BLaER1 (cell line): ENCODE data around the gene CLDN25.
"Not testable (repeated sequence)": the region's sequence is repeated elsewhere in the genome, so short reads cannot be mapped to it uniquely, and the experiment has no call there.

Source experiments
- H3K27ac ChIP-seq: shearing (Covaris generic); formaldehyde crosslinking; 2 replicates; pipeline ENCODE4 v1.8.1; 2022
- H3K27me3 ChIP-seq: shearing (Covaris generic); formaldehyde crosslinking; 2 replicates; pipeline ENCODE4 v1.8.1; 2022
- H3K36me3 ChIP-seq: shearing (Covaris generic); formaldehyde crosslinking; 2 replicates; pipeline ENCODE4 v1.8.1; 2022
- H3K4me1 ChIP-seq: shearing (Covaris generic); formaldehyde crosslinking; 2 replicates; pipeline ENCODE4 v1.8.1; 2022
- H3K4me2 ChIP-seq: shearing (Covaris generic); formaldehyde crosslinking; 2 replicates; pipeline ENCODE4 v1.8.1; 2022
- H3K4me3 ChIP-seq: shearing (Covaris generic); formaldehyde crosslinking; 2 replicates; pipeline ENCODE4 v1.8.1; 2022
- H3K9ac ChIP-seq: shearing (Covaris generic); formaldehyde crosslinking; 2 replicates; pipeline ENCODE4 v1.8.1; 2022
- H3K9me3 ChIP-seq: shearing (Covaris generic); formaldehyde crosslinking; 2 replicates; pipeline ENCODE4 v1.8.1; 2022
- H4K20me1 ChIP-seq: shearing (Covaris generic); formaldehyde crosslinking; 2 replicates; pipeline ENCODE4 v1.8.1; 2022
- Cebpa-rat ChIP-seq: shearing (Covaris generic); IDR thresholded peaks from 2 replicates; pipeline ENCODE4 v1.8.1; 2022

The CLDN25 gene

GRCh38 chr11:113773416-113774173 is 6.0 kb upstream of the CLDN25 start, which contains the start of gene ZW10:
Gene ZW10, minus strand, starts transcription at chr11:113773692. Its CDS starts 26 bp downstream, at chr11:113773666.
- TF ChIP-seq Cebpa-rat, result no peak
- Histone ChIP-seq H3K4me2 (peak within 1 kb of the TSS; percentile 93), H3K4me1 (peaks cover 12% of the 10 kb centered on the region), H3K4me3 (peak within 1 kb of the TSS; percentile 91), H4K20me1 (no peaks in the 10 kb centered on the region; the same call in 1 of the 2 replicates), H3K9me3 (no peaks in the 10 kb centered on the region), H3K27me3 (no peaks in the 10 kb centered on the region), H3K27ac (peak within 1 kb of the TSS; percentile 91), H3K36me3 (peaks cover 30% of the 10 kb centered on the region), H3K9ac (peak within 1 kb of the TSS; percentile 93)

GRCh38 chr11:113774174-113774503 is 5.5 kb upstream of the CLDN25 start:
- H3K27ac ChIP-seq, result peak overlapping the region; percentile 91
- peaks cover 24% of the 10 kb centered on the region for H3K36me3 ChIP-seq
- H3K27me3 ChIP-seq, result no peaks in the 10 kb centered on the region
- H4K20me1 ChIP-seq, result no peaks in the 10 kb centered on the region
- no peak for TF ChIP-seq Cebpa-rat
- H3K4me1 ChIP-seq, result peaks cover 12% of the 10 kb centered on the region
- H3K4me3 ChIP-seq, result peak overlapping the region; percentile 91
- no peaks in the 10 kb centered on the region for H3K9me3 ChIP-seq
- peak overlapping the region; percentile 93; the same call in 1 of the 2 replicates for H3K9ac ChIP-seq
- no peak overlapping the region for H3K4me2 ChIP-seq

- TF ChIP-seq Cebpa-rat, result no peak
- Histone ChIP-seq H3K4me1 (no peaks in the 10 kb centered on the region), H3K4me2 (no peak overlapping the region), H4K20me1 (no peaks in the 10 kb centered on the region), H3K9me3 (no peaks in the 10 kb centered on the region), H3K4me3 (no peak overlapping the region), H3K9ac (no peak overlapping the region), H3K27ac (no peak overlapping the region), H3K27me3 (no peaks in the 10 kb centered on the region), H3K36me3 (no peaks in the 10 kb centered on the region)
These were observed 1.3 kb upstream of the CLDN25 start for GRCh38 chr11:113778111-113778910.

GRCh38 chr11:113781682-113782081 is 2.1 kb downstream of the CLDN25 start:
- no peak for TF ChIP-seq Cebpa-rat

GRCh38 chr11:113782134-113782533 is 2.5 kb downstream of the CLDN25 start:
- H3K4me3 ChIP-seq, result no peak overlapping the region
- no peak overlapping the region for H3K4me2 ChIP-seq
- no peak overlapping the region for H3K27ac ChIP-seq
- no peaks in the 10 kb centered on the region for H3K9me3 ChIP-seq
- no peaks in the 10 kb centered on the region for H3K4me1 ChIP-seq
- no peaks in the 10 kb centered on the region for H4K20me1 ChIP-seq
- TF ChIP-seq Cebpa-rat, result no peak
- no peaks in the 10 kb centered on the region for H3K27me3 ChIP-seq
- no peak overlapping the region for H3K9ac ChIP-seq
- no peaks in the 10 kb centered on the region for H3K36me3 ChIP-seq

More at GRCh38 chr11:113781682-113782081, 2.1 kb downstream of the CLDN25 start:
- no peaks in the 10 kb centered on the region for H3K36me3 ChIP-seq
- no peak overlapping the region for H3K9ac ChIP-seq
- no peaks in the 10 kb centered on the region for H4K20me1 ChIP-seq
- no peak overlapping the region for H3K27ac ChIP-seq
- no peaks in the 10 kb centered on the region for H3K4me1 ChIP-seq
- no peaks in the 10 kb centered on the region for H3K27me3 ChIP-seq
- H3K9me3 ChIP-seq, result no peaks in the 10 kb centered on the region
- no peak overlapping the region for H3K4me3 ChIP-seq
- no peak overlapping the region for H3K4me2 ChIP-seq

- H3K27me3 ChIP-seq, H3K4me3 ChIP-seq, H3K4me1 ChIP-seq, H4K20me1 ChIP-seq, H3K9me3 ChIP-seq, H3K9ac ChIP-seq, H3K36me3 ChIP-seq, H3K27ac ChIP-seq, H3K4me2 ChIP-seq: not testable (repeated sequence)
These were observed 9.4 kb downstream of the CLDN25 start for GRCh38 chr11:113789016-113789415.

- Histone ChIP-seq H3K9me3 (no peaks in the 10 kb centered on the region), H4K20me1 (no peaks in the 10 kb centered on the region), H3K4me3 (no peak overlapping the region), H3K4me1 (no peaks in the 10 kb centered on the region), H3K27me3 (no peaks in the 10 kb centered on the region), H3K9ac (no peak overlapping the region), H3K4me2 (no peak overlapping the region), H3K27ac (no peak overlapping the region), H3K36me3 (no peaks in the 10 kb centered on the region)
- TF ChIP-seq Cebpa-rat, result no peak
These were observed 10.2 kb downstream of the CLDN25 start for GRCh38 chr11:113789675-113790320.

GRCh38 chr11:113796663-113797259 is 17.2 kb downstream of the CLDN25 start:
- Histone ChIP-seq H3K4me1 (no peaks in the 10 kb centered on the region), H3K9ac (no peak overlapping the region), H3K4me3 (no peak overlapping the region), H3K27ac (no peak overlapping the region), H3K4me2 (no peak overlapping the region), H4K20me1 (no peaks in the 10 kb centered on the region), H3K9me3 (no peaks in the 10 kb centered on the region), H3K27me3 (no peaks in the 10 kb centered on the region), H3K36me3 (peaks cover 46% of the 10 kb centered on the region)
- TF ChIP-seq Cebpa-rat, result no peak

- TF ChIP-seq Cebpa-rat, result no peak
- no peaks in the 10 kb centered on the region for H3K9me3 ChIP-seq
- no peak overlapping the region for H3K9ac ChIP-seq
- peaks cover 94% of the 10 kb centered on the region for H3K36me3 ChIP-seq
- H3K4me3 ChIP-seq, result no peak overlapping the region
- H3K27me3 ChIP-seq, result no peaks in the 10 kb centered on the region
- H3K27ac ChIP-seq, result no peak overlapping the region
- H4K20me1 ChIP-seq, result no peaks in the 10 kb centered on the region
- H3K4me1 ChIP-seq, result no peaks in the 10 kb centered on the region
- no peak overlapping the region for H3K4me2 ChIP-seq
These were observed 23.0 kb downstream of the CLDN25 start for GRCh38 chr11:113802621-113803020.
